ENCODE measurements around the gene NRARP. TPM values are rescaled to one million over a fixed set of nuclear protein-coding genes. Genes with fewer than 3 reads are reported as not detected.
"Not testable (repeated sequence)": the region's sequence is repeated elsewhere in the genome, so short reads cannot be mapped to it uniquely, and the experiment has no call there.

The NRARP gene
- total and polyA plus RNA-seq, 5 donors, result 4.2 to 14.5 (median 6.8) TPM

- H3K4me3 ChIP-seq (ENCODE audit: low read length), result no peak overlapping the region
- H3K9me3 ChIP-seq (ENCODE audit: control insufficient read depth, low read length), result no peaks in the 10 kb centered on the region
- intact Hi-C loops (cut with DNase I), result no loop called here
- H3K27ac ChIP-seq (ENCODE audit: low read length), result no peak overlapping the region
- DNase-seq, result no peak
- WGBS, result 94% methylated on average over 22 of the region's 22 CpGs
- H3K4me1 ChIP-seq (ENCODE audit: control insufficient read depth, insufficient read depth, low read length), result peaks cover 4% of the 10 kb centered on the region
- no peak for ATAC-seq
- no peaks in the 10 kb centered on the region for H3K27me3 ChIP-seq (ENCODE audit: control insufficient read depth, insufficient read depth)
These were observed 38.0 kb downstream of the NRARP start for GRCh38 chr9:137264067-137264466.

GRCh38 chr9:137263506-137263905, 38.6 kb downstream of the NRARP start:
- intact Hi-C loops (cut with DNase I), result no loop called here
- ATAC-seq, result no peak
- DNase-seq, result peak in 1 of 3 donors; percentile 16
- Histone ChIP-seq H3K4me3 (ENCODE audit: low read length) (no peak overlapping the region), H3K27ac (ENCODE audit: low read length) (no peak overlapping the region), H3K4me1 (ENCODE audit: control insufficient read depth, insufficient read depth, low read length) (no peaks in the 10 kb centered on the region), H3K27me3 (ENCODE audit: control insufficient read depth, insufficient read depth) (no peaks in the 10 kb centered on the region), H3K9me3 (ENCODE audit: control insufficient read depth, low read length) (no peaks in the 10 kb centered on the region)
- WGBS, result 86% methylated on average over 10 of the region's 10 CpGs

GRCh38 chr9:137262909-137263285, 39.2 kb downstream of the NRARP start:
- peak in 1 of 2 donors; percentile 14 for ATAC-seq
- Histone ChIP-seq H3K4me3 (ENCODE audit: low read length) (no peak overlapping the region), H3K9me3 (ENCODE audit: control insufficient read depth, low read length) (no peaks in the 10 kb centered on the region), H3K4me1 (ENCODE audit: control insufficient read depth, insufficient read depth, low read length) (no peaks in the 10 kb centered on the region), H3K27ac (ENCODE audit: low read length) (no peak overlapping the region), H3K27me3 (ENCODE audit: control insufficient read depth, insufficient read depth) (no peaks in the 10 kb centered on the region)
- 94% methylated on average over 24 of the region's 24 CpGs for WGBS
- peak in 2 of 3 donors; percentile 16 to 64 for DNase-seq
- intact Hi-C loops (cut with DNase I), result no loop called here

- intact Hi-C loops (cut with DNase I); H3K4me1 ChIP-seq (ENCODE audit: control insufficient read depth, insufficient read depth, low read length); H3K27ac ChIP-seq (ENCODE audit: low read length); ATAC-seq; H3K4me3 ChIP-seq (ENCODE audit: low read length); H3K9me3 ChIP-seq (ENCODE audit: control insufficient read depth, low read length); H3K27me3 ChIP-seq (ENCODE audit: control insufficient read depth, insufficient read depth): not testable (repeated sequence)
- 34% methylated on average over 15 of the region's 15 CpGs for WGBS
- peak in 2 of 3 donors; percentile 45 to 69 for DNase-seq
These were observed 39.7 kb downstream of the NRARP start for GRCh38 chr9:137262173-137262908.

GRCh38 chr9:137256856-137257255, 45.2 kb downstream of the NRARP start:
- H3K27ac ChIP-seq (ENCODE audit: low read length), result no peak overlapping the region
- H3K4me3 ChIP-seq (ENCODE audit: low read length), result no peak overlapping the region
- no peak for ATAC-seq
- peaks cover 3% of the 10 kb centered on the region for H3K4me1 ChIP-seq (ENCODE audit: control insufficient read depth, insufficient read depth, low read length)
- no peaks in the 10 kb centered on the region for H3K9me3 ChIP-seq (ENCODE audit: control insufficient read depth, low read length)
- DNase-seq, result no peak
- H3K27me3 ChIP-seq (ENCODE audit: control insufficient read depth, insufficient read depth), result no peaks in the 10 kb centered on the region
- intact Hi-C loops (cut with DNase I), result no loop called here
- WGBS, result 92% methylated on average over 15 of the region's 15 CpGs

- intact Hi-C loops (cut with DNase I), result no loop called here
- no peaks in the 10 kb centered on the region for H3K27me3 ChIP-seq (ENCODE audit: control insufficient read depth, insufficient read depth)
- DNase-seq (no peak), ATAC-seq (no peak)
- H3K4me3 ChIP-seq (ENCODE audit: low read length), result no peak overlapping the region
- 81% methylated on average over 15 of the region's 15 CpGs for WGBS
- no peaks in the 10 kb centered on the region for H3K9me3 ChIP-seq (ENCODE audit: control insufficient read depth, low read length)
- H3K27ac ChIP-seq (ENCODE audit: low read length), result no peak overlapping the region
- peaks cover 3% of the 10 kb centered on the region for H3K4me1 ChIP-seq (ENCODE audit: control insufficient read depth, insufficient read depth, low read length)
These were observed 45.7 kb downstream of the NRARP start for GRCh38 chr9:137256362-137256761.

- intact Hi-C loops (cut with DNase I), result no loop called here
- DNase-seq (no peak), ATAC-seq (peak; percentile 17 to 36)
- Histone ChIP-seq H3K27me3 (ENCODE audit: control insufficient read depth, insufficient read depth) (no peaks in the 10 kb centered on the region), H3K4me1 (ENCODE audit: control insufficient read depth, insufficient read depth, low read length) (peaks cover 4% of the 10 kb centered on the region), H3K4me3 (ENCODE audit: low read length) (peak overlapping the region; percentile 90), H3K27ac (ENCODE audit: low read length) (peak overlapping the region; percentile 10), H3K9me3 (ENCODE audit: control insufficient read depth, low read length) (no peaks in the 10 kb centered on the region)
- WGBS, result 2% methylated on average over 51 of the region's 51 CpGs
These were observed 46.5 kb downstream of the NRARP start for GRCh38 chr9:137255448-137256114.

- peak within 1 kb of the TSS; percentile 46 for H3K27ac ChIP-seq (ENCODE audit: low read length)
- H3K4me1 ChIP-seq (ENCODE audit: control insufficient read depth, insufficient read depth, low read length), result peaks cover 7% of the 10 kb centered on the region
- DNase-seq (peak; percentile 95 to 98 (median 98)), ATAC-seq (peak; percentile 86 to 89)
- WGBS, result 1% methylated on average over 105 of the region's 105 CpGs
- no peaks in the 10 kb centered on the region for H3K9me3 ChIP-seq (ENCODE audit: control insufficient read depth, low read length)
- intact Hi-C loops (cut with DNase I), result no loop called here
- H3K27me3 ChIP-seq (ENCODE audit: control insufficient read depth, insufficient read depth), result no peaks in the 10 kb centered on the region
- peak within 1 kb of the TSS; percentile 90 for H3K4me3 ChIP-seq (ENCODE audit: low read length)
These were observed 47.2 kb downstream of the NRARP start, which contains the start of gene NELFB for GRCh38 chr9:137254624-137255447. NELFB (plus strand) TSS chr9:137255327.

GRCh38 chr9:137253717-137254623, 48.1 kb downstream of the NRARP start:
- ATAC-seq (peak in 1 of 2 donors; percentile 2), DNase-seq (no peak)
- WGBS, result 64% methylated on average over 21 of the region's 21 CpGs
- H3K27me3 ChIP-seq (ENCODE audit: control insufficient read depth, insufficient read depth), result no peaks in the 10 kb centered on the region
- H3K9me3 ChIP-seq (ENCODE audit: control insufficient read depth, low read length), result no peaks in the 10 kb centered on the region
- H3K4me1 ChIP-seq (ENCODE audit: control insufficient read depth, insufficient read depth, low read length), result peaks cover 7% of the 10 kb centered on the region
- peak overlapping the region; percentile 90 for H3K4me3 ChIP-seq (ENCODE audit: low read length)
- no peak overlapping the region for H3K27ac ChIP-seq (ENCODE audit: low read length)
- intact Hi-C loops (cut with DNase I), result no loop called here

All from right cardiac atrium (tissue), 5 donors.